MM.1S (cell line): ENCODE data around the gene ANGEL2.

Experiments used
- DNase-seq: peaks from one replicate; pipeline ENCODE4 v3.0.0-alpha.2; 2015
- H2AFZ ChIP-seq: fragments of 300-600 bp; sonication (generic); 2 replicates; pipeline ENCODE4 v1.6.0; 2016; ENCODE audit warnings: antibody characterized with exemption, low read length
- H3F3A ChIP-seq: fragments of 300-600 bp; sonication (generic); 2 replicates; pipeline ENCODE4 v1.6.1; 2016; ENCODE audit warnings: mild to moderate bottlenecking, antibody characterized with exemption, low read length, moderate library complexity, mixed read lengths; ENCODE audit not compliant: insufficient read depth
- H3K27ac ChIP-seq: fragments of 300-600 bp; sonication (generic); 2 replicates; pipeline ENCODE4 v1.5.1; 2016; ENCODE audit warnings: mild to moderate bottlenecking, low read length
- H3K27me3 ChIP-seq: fragments of 300-600 bp; sonication (generic); replicated peaks from 2 replicates; pipeline ENCODE4 v1.6.0; 2016; ENCODE audit warnings: low read length; ENCODE audit not compliant: insufficient read depth
- H3K36me3 ChIP-seq: fragments of 300-600 bp; sonication (generic); replicated peaks from 2 replicates; pipeline ENCODE4 v1.6.1; 2016; ENCODE audit warnings: mild to moderate bottlenecking, low read length, mixed read lengths; ENCODE audit not compliant: insufficient read depth
- H3K4me1 ChIP-seq: fragments of 300-600 bp; sonication (generic); 2 replicates; pipeline ENCODE4 v1.6.1; 2016; ENCODE audit warnings: low read length, mixed read lengths
- H3K4me2 ChIP-seq: fragments of 300-600 bp; sonication (generic); 2 replicates; pipeline ENCODE4 v1.6.0; 2016; ENCODE audit warnings: low read depth, low read length
- H3K4me3 ChIP-seq: fragments of 300-600 bp; sonication (generic); 2 replicates; pipeline ENCODE4 v1.5.1; 2016; ENCODE audit warnings: low read length, mixed read lengths
- H3K79me2 ChIP-seq: fragments of 300-600 bp; sonication (generic); 2 replicates; pipeline ENCODE4 v1.6.1; 2016; ENCODE audit warnings: mixed run types, low read length, mixed read lengths
- H3K9ac ChIP-seq: fragments of 300-600 bp; sonication (generic); 2 replicates; pipeline ENCODE4 v1.6.1; 2016; ENCODE audit warnings: low read length, mixed read lengths
- H3K9me2 ChIP-seq: fragments of 300-600 bp; sonication (generic); replicated peaks from 2 replicates; pipeline ENCODE4 v1.6.1; 2016; ENCODE audit warnings: mild to moderate bottlenecking, low read length, mixed read lengths; ENCODE audit not compliant: insufficient read depth
- H3K9me3 ChIP-seq: fragments of 300-600 bp; sonication (generic); replicated peaks from 2 replicates; pipeline ENCODE4 v1.6.1; 2016; ENCODE audit warnings: mild to moderate bottlenecking, low read length, mixed read lengths; ENCODE audit not compliant: insufficient read depth
- H4K20me1 ChIP-seq: fragments of 300-600 bp; sonication (generic); 2 replicates; pipeline ENCODE4 v1.6.1; 2016; ENCODE audit warnings: mild to moderate bottlenecking, low read length, moderate library complexity, mixed read lengths; ENCODE audit not compliant: insufficient read depth
- CTCF ChIP-seq: fragments of 300-600 bp; sonication (generic); IDR thresholded peaks from 2 replicates; pipeline ENCODE4 v1.5.1; 2016; ENCODE audit warnings: antibody characterized with exemption, low read length, mixed read lengths
- EZH2 ChIP-seq: fragments of 300-600 bp; sonication (generic); optimal IDR thresholded peaks from 2 replicates; pipeline ENCODE3; 2017; ENCODE audit warnings: low read depth, mild to moderate bottlenecking, antibody characterized with exemption, low read length, mixed read lengths
- EZH2phosphoT487 ChIP-seq: fragments of 300-600 bp; sonication (generic); IDR thresholded peaks from 2 replicates; pipeline ENCODE4 v1.6.1; 2018; ENCODE audit warnings: antibody characterized with exemption, low read length

Gene ANGEL2

GRCh38 chr1:212973899-212974298 is 41.8 kb downstream of the ANGEL2 start:
- Histone ChIP-seq H4K20me1 (no peaks in the 10 kb centered on the region), H3K4me2 (no peak overlapping the region), H3K9me2 (no peaks in the 10 kb centered on the region), H3K4me3 (no peak overlapping the region), H3K9ac (no peak overlapping the region), H3K79me2 (no peaks in the 10 kb centered on the region), H3K27ac (no peak overlapping the region), H3K9me3 (no peaks in the 10 kb centered on the region), H3K36me3 (no peaks in the 10 kb centered on the region), H3F3A (no peaks in the 10 kb centered on the region), H2AFZ (no peak overlapping the region), H3K27me3 (no peaks in the 10 kb centered on the region), H3K4me1 (no peaks in the 10 kb centered on the region)
- DNase-seq = no peak
- TF ChIP-seq EZH2phosphoT487 = no peak
- no peak for TF ChIP-seq EZH2
- TF ChIP-seq CTCF = no peak

GRCh38 chr1:212973426-212973825 is 42.2 kb downstream of the ANGEL2 start:
- no peak for DNase-seq
- Histone ChIP-seq H3K36me3 (no peaks in the 10 kb centered on the region), H3K4me3 (no peak overlapping the region), H3K79me2 (no peaks in the 10 kb centered on the region), H4K20me1 (no peaks in the 10 kb centered on the region), H3F3A (no peaks in the 10 kb centered on the region), H3K4me1 (peaks cover 4% of the 10 kb centered on the region), H3K9me2 (no peaks in the 10 kb centered on the region), H2AFZ (no peak overlapping the region), H3K27ac (no peak overlapping the region), H3K9ac (no peak overlapping the region), H3K27me3 (no peaks in the 10 kb centered on the region), H3K9me3 (no peaks in the 10 kb centered on the region), H3K4me2 (no peak overlapping the region)
- TF ChIP-seq EZH2phosphoT487 (no peak), CTCF (no peak), EZH2 (no peak)

- no peaks in the 10 kb centered on the region for H3K9me3 ChIP-seq
- no peak overlapping the region for H3K4me2 ChIP-seq
- H3K4me1 ChIP-seq = peaks cover 16% of the 10 kb centered on the region
- no peaks in the 10 kb centered on the region for H3K79me2 ChIP-seq
- no peak overlapping the region for H3K9ac ChIP-seq
- no peak overlapping the region for H3K27ac ChIP-seq
- H3F3A ChIP-seq = peaks cover 8% of the 10 kb centered on the region
- no peak for DNase-seq
- no peak overlapping the region for H2AFZ ChIP-seq
- H3K27me3 ChIP-seq = no peaks in the 10 kb centered on the region
- no peak overlapping the region for H3K4me3 ChIP-seq
- H3K9me2 ChIP-seq = no peaks in the 10 kb centered on the region
- no peaks in the 10 kb centered on the region for H4K20me1 ChIP-seq
- TF ChIP-seq CTCF (no peak), EZH2phosphoT487 (no peak), EZH2 (no peak)
- H3K36me3 ChIP-seq = no peaks in the 10 kb centered on the region
These were observed 44.4 kb downstream of the ANGEL2 start for GRCh38 chr1:212971312-212971711.
